Activated T-helper 17 cell treated with anti-CD3 and anti-CD28 coated beads, Interleukin-2, amount 50 U/mL, for 72 hours (primary cell): ENCODE measurements around the gene ZDHHC7. TPM values are rescaled to one million over a fixed set of nuclear protein-coding genes. Genes with fewer than 3 reads are reported as not detected.
A peak's percentile ranks its signal among the peaks of the same experiment; 100 is the strongest.

Source experiments
- ATAC-seq: fragments of 150-1000 bp; cut with Tn5 transposase; replicated peaks from 2 replicates; pipeline ENCODE4 v1.10.0; 2021; ENCODE audit warnings: mild to moderate bottlenecking, moderate library complexity
- H3K27ac Mint-ChIP-seq: one replicate; pipeline ENCODE4 v1.8.0; 2022; ENCODE audit warnings: mixed read lengths
- H3K27me3 Mint-ChIP-seq: one replicate; pipeline ENCODE4 v1.8.0; 2022; ENCODE audit warnings: mixed read lengths
- H3K36me3 Mint-ChIP-seq: one replicate; pipeline ENCODE4 v1.8.0; 2022; ENCODE audit warnings: low read depth, mild to moderate bottlenecking, mixed read lengths
- H3K4me1 Mint-ChIP-seq: one replicate; pipeline ENCODE4 v1.8.0; 2022; ENCODE audit warnings: mixed read lengths
- H3K4me3 Mint-ChIP-seq: one replicate; pipeline ENCODE4 v1.8.0; 2022; ENCODE audit warnings: mild to moderate bottlenecking, mixed read lengths
- H3K9me3 Mint-ChIP-seq: one replicate; pipeline ENCODE4 v1.8.0; 2022; ENCODE audit warnings: mixed read lengths
- total RNA-seq, 2 donors: library from RNA; stranded (reverse); gene quantifications; one replicate each; pipeline ENCODE4 v1.2.3, GENCODE V29; 2022

ZDHHC7 gene
- total RNA-seq, 2 donors from 2014 or later, result 25.2 to 32.9 TPM

DNA sequence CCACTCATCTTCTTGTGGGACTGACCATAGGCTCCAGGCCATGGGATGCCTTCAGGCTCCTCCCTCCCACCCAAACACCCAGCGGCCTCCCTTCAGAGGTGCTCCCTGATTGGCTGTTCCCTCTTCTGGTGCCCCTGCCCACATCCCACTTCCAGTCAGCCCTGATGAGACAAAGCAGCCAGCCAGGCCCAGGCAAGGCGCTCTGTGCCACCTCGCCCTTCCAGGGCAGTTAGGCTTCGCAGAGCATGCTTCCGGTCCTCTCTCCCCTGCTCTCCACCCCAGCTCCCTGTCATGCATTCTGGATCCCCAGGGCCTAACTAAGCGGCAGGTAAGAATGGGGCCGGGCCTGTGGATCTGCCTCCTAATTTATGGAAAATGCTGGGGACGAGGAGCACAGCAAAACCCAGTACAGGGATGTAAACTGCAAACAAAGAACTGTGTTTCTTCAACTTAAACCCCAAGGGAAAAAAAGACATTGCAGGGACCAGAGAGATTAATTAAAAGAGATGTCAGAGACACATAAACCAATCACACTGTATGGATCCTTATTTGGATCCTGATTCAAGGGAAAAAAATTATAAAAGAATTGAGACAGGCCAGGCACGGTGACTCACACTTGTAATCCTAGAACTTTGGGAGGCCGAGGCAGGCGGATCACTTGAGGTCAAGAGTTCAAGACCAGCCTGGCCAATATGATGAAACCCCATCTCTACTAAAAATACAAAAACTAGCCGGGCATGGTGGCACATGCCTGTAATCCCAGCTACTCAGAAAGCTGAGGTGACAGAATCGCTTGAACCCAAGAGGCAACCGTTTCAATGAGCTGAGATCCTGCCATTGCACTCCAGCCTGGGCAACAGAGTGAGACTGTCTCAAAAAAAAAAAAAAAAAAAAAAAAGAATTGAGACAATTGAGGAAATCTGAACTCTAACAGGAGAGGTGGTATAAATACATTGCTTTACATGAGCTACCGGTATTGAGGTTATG, 26.0 kb downstream of the ZDHHC7 start:
- H3K4me1 Mint-ChIP-seq, result peaks cover 27% of the 10 kb centered on the region
- H3K9me3 Mint-ChIP-seq, result no peaks in the 10 kb centered on the region
- no peak for ATAC-seq
- H3K36me3 Mint-ChIP-seq, result peaks cover 77% of the 10 kb centered on the region
- no peaks in the 10 kb centered on the region for H3K27me3 Mint-ChIP-seq
- peak overlapping the region; percentile 84 for H3K27ac Mint-ChIP-seq
- peak overlapping the region; percentile 57 for H3K4me3 Mint-ChIP-seq

DNA sequence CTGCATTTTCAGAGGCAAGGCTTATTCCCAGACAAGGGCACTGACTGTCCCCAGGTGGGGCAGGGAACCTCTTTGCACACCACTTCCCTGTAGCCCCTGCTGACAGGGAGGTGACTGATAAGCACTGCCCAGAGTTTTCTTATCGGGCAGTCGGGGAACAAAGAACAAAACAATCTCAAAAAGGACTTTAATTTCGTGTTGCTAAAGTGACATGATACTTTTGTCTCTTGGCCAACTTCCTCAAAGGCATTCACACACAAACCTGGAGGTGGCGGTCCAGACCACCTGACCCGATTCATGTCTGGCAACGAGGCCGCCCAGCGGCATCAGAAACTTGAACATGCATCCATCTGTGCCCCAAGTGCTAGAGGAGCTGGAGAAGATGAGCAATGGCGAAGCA, 28.9 kb downstream of the ZDHHC7 start:
- H3K27ac Mint-ChIP-seq, result peak overlapping the region; percentile 61
- H3K4me1 Mint-ChIP-seq, result peaks cover 25% of the 10 kb centered on the region
- no peak for ATAC-seq
- no peaks in the 10 kb centered on the region for H3K27me3 Mint-ChIP-seq
- H3K36me3 Mint-ChIP-seq, result peaks cover 78% of the 10 kb centered on the region
- no peaks in the 10 kb centered on the region for H3K9me3 Mint-ChIP-seq
- H3K4me3 Mint-ChIP-seq, result no peak overlapping the region

DNA sequence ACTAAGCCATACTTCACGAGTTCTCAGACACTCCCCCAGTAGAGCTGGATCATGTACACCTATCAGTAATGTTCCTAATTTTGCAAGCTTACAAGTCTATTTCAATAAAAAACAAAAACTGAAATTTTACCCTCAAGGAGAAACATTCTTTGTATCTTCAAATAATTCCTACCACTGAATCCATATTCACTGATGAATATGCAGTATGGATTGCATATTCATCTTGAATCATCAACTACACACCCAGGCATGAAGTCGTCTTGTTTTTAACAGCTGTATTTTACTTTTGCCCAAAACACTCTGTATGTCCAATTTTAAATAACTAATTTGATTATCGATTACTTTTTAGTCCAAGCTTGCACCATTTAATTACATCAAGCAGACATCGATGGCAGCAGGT, 31.8 kb downstream of the ZDHHC7 start:
- H3K4me3 Mint-ChIP-seq, result no peak overlapping the region
- no peaks in the 10 kb centered on the region for H3K9me3 Mint-ChIP-seq
- peaks cover 85% of the 10 kb centered on the region for H3K36me3 Mint-ChIP-seq
- peaks cover 4% of the 10 kb centered on the region for H3K4me1 Mint-ChIP-seq
- no peaks in the 10 kb centered on the region for H3K27me3 Mint-ChIP-seq
- ATAC-seq, result no peak
- H3K27ac Mint-ChIP-seq, result no peak overlapping the region

DNA sequence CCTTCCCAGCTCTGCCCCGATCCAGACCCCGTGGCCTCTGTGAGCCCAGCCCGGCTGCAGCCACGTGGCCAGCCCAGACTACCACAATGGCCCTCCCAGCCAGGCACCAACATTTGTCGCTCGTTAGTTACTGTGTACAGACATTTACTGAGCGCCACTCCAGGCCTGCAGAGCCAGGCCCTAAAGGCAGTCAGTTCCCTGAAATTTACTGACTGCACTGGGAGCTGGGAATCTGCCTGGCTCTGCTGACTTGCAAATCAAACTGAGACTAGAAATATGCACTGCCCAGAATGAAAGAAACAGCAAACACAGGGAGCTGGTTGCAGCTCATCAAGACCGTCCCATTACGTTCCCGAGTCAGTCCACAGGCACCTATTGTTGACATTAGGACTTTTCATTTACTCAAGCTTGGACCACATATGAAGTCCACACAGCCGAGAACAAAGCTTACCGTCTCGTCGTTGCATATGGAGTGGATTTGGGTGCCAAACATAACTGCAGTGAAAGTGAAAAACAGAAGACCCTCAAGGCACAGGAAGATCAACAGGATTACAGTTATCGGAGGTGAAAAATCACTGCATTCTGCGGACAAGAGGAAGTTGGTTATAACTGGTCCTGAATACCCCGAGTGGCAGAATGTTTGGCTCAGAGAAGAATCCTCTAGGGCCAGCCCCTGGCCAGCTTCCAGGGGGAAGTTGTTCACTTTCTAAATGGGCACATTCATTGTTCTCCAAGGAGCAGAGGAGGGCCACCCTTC, 34.5 kb downstream of the ZDHHC7 start:
- Mint-ChIP-seq H3K36me3 (peaks cover 82% of the 10 kb centered on the region), H3K4me1 (no peaks in the 10 kb centered on the region), H3K27ac (no peak overlapping the region), H3K27me3 (no peaks in the 10 kb centered on the region), H3K4me3 (no peak overlapping the region), H3K9me3 (no peaks in the 10 kb centered on the region)
- ATAC-seq, result no peak

DNA sequence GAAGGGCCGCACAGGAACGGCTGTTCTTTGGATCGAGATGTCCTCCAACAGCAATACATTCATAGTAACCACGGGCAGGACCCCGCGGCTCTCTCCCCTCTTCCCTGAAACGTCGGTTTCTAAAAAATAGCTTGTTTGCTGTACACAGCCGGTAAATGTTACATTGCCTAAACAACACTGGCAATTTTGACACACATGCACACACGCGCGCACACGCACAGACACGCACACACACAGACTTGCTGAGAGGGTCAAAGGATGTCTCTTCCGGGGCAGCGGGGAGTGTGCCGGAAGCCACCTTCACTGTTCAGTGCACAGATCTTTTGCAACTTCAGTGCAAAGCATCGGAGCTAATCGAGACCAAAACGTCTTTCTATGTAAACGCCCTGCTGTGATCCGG, 35.8 kb downstream of the ZDHHC7 start:
- Mint-ChIP-seq H3K9me3 (no peaks in the 10 kb centered on the region), H3K27ac (no peak overlapping the region), H3K4me3 (no peak overlapping the region), H3K27me3 (no peaks in the 10 kb centered on the region), H3K4me1 (peaks cover 3% of the 10 kb centered on the region), H3K36me3 (peaks cover 69% of the 10 kb centered on the region)
- no peak for ATAC-seq

DNA sequence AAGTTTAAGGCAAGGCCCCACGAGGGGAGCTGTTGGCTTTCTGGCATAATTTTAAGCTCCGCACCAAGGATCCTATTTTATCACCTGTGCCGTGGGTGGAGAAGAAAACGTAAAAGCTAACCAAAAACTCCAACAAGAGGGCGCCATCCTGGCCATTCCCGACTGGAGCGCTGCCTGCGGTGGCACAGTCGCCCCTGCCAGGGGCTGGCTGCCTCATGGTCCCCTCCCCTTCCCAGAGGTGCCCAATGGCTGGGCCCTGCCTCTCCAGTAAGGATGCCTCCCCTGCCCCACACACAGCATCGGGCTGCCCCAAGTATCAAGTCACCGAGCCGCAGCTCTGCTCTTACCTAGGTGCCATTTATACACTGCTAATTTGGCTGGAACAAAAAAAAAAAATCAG, 36.3 kb downstream of the ZDHHC7 start:
- Mint-ChIP-seq H3K27ac (no peak overlapping the region), H3K4me1 (peaks cover 6% of the 10 kb centered on the region), H3K36me3 (peaks cover 64% of the 10 kb centered on the region), H3K27me3 (no peaks in the 10 kb centered on the region), H3K4me3 (no peak overlapping the region), H3K9me3 (no peaks in the 10 kb centered on the region)
- no peak for ATAC-seq

DNA sequence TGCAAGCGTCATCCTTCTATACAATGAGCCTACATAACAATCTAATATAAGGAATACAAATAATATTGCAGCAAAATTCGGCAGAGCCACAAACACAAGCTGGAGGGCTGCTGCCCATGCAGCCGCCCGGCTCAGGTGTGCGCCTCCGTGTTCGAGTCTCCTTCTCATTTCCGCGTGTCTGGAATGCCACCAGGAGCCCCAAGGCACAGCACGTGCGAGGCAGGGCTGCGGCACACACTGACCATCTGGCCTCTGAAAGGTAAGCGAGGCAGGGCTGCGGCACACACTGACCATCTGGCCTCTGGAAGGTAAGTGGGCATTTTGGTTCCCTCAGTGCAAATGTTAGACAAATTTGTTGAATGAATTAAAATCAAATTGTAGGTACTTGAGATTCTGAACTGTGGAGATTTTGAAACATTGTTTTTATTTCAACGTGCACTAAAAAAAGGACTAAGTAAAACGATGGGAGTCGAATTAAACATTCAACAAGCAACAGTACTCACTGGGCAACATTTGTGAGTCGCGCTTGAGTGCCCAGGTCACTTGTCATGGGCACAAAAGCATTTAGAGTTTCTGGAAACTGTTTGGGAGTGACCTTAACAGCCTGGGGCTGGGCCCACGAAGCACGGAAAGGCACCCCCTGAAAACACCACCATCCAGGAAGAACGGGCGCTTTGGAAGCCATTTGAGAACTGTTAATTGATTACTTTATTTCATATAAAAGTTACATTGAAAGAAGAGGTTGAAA, 37.4 kb downstream of the ZDHHC7 start:
- Mint-ChIP-seq H3K4me1 (peaks cover 6% of the 10 kb centered on the region), H3K27me3 (no peaks in the 10 kb centered on the region), H3K36me3 (peaks cover 53% of the 10 kb centered on the region), H3K27ac (no peak overlapping the region), H3K4me3 (no peak overlapping the region), H3K9me3 (no peaks in the 10 kb centered on the region)
- ATAC-seq, result no peak

DNA sequence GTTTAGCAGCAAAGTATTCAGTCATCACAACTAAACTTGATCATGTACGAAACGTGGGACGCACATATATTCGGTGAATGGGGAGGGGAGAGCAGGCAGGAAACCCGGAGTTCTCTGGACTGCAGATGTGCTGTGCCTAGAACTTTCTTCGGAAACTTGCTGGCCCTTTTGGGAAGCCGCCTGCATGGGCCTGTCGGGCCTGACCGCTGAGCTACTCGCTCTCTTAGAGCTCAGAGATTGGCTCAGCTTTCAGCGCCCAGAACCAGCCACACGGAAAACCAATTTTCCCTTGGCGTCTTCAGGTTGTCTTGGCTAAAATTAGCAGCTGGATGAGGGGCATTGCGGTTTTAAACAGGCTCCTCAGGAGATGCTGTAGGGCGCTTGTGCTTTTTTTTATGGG, 38.1 kb downstream of the ZDHHC7 start:
- ATAC-seq, result no peak
- peaks cover 6% of the 10 kb centered on the region for H3K4me1 Mint-ChIP-seq
- H3K27ac Mint-ChIP-seq, result no peak overlapping the region
- H3K9me3 Mint-ChIP-seq, result no peaks in the 10 kb centered on the region
- no peaks in the 10 kb centered on the region for H3K27me3 Mint-ChIP-seq
- peaks cover 46% of the 10 kb centered on the region for H3K36me3 Mint-ChIP-seq
- H3K4me3 Mint-ChIP-seq, result no peak overlapping the region

DNA sequence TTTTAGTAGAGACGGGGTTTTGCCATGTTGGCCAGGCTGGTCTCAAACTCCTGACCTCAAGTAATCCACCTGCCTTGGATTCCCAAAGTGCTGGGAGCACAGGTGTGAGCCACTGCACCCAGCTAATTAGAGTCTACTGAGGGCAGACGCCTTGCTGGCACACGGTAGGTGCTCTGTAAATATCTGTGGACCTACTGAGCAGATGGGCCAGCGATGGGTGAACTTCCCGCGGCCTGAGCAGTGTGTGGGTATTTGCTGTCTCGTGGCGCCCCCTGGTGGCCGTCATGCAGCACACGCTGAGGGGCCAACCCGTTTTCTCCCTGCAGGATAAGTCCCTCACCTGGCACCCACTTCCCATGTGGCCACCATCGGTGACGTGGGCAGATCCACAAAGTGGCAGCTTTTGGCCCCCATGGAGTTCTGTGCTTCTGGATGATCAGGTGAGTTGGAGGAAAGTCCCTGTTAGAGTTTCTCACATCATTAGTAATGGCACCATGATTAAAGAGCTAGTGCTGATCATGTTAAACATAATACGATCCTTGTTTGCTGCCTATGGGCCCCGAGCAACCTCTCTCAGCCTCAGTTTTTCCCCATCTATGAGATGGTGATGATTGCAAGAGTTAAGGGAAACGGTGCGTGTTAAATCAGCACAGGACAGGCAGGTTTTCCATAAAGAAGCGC, 40.7 kb downstream of the ZDHHC7 start:
- no peak overlapping the region for H3K4me3 Mint-ChIP-seq
- no peak overlapping the region for H3K27ac Mint-ChIP-seq
- no peaks in the 10 kb centered on the region for H3K9me3 Mint-ChIP-seq
- H3K27me3 Mint-ChIP-seq, result no peaks in the 10 kb centered on the region
- ATAC-seq, result peak; percentile 99
- H3K36me3 Mint-ChIP-seq, result peaks cover 20% of the 10 kb centered on the region
- H3K4me1 Mint-ChIP-seq, result peaks cover 6% of the 10 kb centered on the region

DNA sequence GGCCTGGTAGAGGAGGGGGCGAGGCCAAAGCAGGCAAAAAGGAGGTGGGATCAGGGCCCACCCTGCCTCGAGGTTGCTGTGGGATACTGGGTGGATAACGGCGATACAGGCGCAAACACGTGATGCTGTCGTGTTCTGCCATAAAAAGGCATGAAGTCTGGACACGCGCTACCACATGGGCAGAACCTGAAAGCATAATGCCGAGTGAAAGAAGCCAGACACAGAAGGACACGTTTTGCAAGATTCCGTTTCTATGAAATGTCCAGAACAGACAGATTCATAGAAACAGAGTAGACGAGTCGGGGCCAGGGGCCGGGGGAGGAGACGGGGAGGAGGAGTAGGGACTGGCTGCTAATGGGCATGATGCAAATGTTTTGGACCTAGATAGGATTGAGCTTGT, 43.5 kb downstream of the ZDHHC7 start:
- no peaks in the 10 kb centered on the region for H3K9me3 Mint-ChIP-seq
- H3K4me3 Mint-ChIP-seq, result no peak overlapping the region
- no peaks in the 10 kb centered on the region for H3K27me3 Mint-ChIP-seq
- ATAC-seq, result no peak
- peaks cover 6% of the 10 kb centered on the region for H3K4me1 Mint-ChIP-seq
- no peaks in the 10 kb centered on the region for H3K36me3 Mint-ChIP-seq
- H3K27ac Mint-ChIP-seq, result no peak overlapping the region

DNA sequence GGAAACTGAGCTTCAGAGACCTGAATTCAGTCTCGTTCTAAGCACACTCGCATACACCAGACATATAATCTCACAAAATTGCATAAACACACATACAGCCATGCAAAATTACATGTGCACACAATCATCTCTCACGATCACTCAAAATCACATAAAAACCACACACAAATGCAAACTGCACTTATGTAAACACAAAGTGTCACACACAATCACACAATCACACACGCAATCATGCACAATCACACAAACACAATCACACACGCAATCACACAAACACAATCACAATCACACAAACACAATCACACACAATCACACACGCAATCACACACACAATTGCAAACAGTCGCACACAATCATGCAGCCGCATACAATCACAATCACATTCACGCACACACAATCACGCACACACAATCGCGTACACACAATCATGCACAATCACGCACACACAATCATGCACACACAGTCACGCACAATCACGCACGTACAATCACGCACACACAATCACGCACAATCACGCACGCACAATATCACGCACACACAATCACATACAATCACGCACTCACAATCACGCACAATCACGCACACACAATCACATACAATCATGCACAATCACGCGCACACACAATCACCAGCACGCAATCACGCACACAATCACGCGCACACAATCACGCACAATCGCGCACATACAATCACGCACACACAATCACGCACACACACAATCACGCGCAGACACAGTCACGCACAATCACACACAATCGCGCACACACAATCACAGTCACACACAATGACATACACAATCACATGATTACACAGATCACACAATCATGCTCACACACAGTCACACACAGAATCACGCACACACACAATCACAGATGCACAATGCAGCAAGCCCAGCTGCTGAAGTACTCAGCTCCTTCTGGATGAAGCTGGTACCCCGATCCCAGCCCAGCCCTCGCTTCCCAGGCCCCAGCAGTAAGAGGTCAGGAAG, 45.6 kb downstream of the ZDHHC7 start:
- no peak for ATAC-seq
- no peaks in the 10 kb centered on the region for H3K36me3 Mint-ChIP-seq
- no peak overlapping the region for H3K27ac Mint-ChIP-seq
- H3K27me3 Mint-ChIP-seq, result no peaks in the 10 kb centered on the region
- H3K9me3 Mint-ChIP-seq, result no peaks in the 10 kb centered on the region
- H3K4me3 Mint-ChIP-seq, result no peak overlapping the region
- H3K4me1 Mint-ChIP-seq, result peaks cover 5% of the 10 kb centered on the region

DNA sequence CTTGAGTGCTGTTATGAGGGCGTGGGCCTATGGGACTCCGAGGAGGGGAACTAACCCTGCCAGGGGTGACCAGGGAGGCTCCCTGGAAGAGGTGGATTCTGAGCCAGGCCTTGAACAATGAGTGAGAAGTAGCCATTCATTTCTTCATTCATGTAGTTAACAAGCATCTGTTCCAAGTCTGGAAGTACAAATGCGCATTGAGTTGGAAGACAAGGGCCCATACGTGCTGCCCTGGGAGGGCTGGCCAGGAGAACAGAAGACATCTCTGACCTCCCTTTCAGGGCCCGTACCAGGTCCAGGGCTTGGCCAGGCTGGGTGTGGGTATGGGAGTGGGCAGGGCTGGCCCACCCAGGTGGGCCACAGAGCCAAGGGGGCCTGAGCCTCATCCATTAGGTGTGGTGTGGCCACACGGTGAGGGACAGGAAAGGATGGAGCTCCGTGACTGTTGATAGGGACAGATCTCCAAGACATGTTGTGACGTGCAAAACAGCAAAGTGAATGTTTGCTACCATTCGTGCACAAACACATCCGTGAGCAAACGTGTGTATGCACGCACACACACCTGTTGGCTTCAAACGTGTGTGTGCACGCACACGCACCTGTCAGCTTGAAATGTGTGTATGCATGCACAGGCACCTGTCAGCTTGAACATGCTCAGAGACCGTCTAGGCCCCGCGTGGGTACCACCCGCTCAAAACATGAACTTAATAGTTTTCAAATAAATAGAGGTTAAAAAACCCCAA, 46.8 kb downstream of the ZDHHC7 start:
- Mint-ChIP-seq H3K4me3 (no peak overlapping the region), H3K4me1 (no peaks in the 10 kb centered on the region), H3K9me3 (no peaks in the 10 kb centered on the region), H3K27ac (no peak overlapping the region), H3K36me3 (no peaks in the 10 kb centered on the region), H3K27me3 (no peaks in the 10 kb centered on the region)
- no peak for ATAC-seq

DNA sequence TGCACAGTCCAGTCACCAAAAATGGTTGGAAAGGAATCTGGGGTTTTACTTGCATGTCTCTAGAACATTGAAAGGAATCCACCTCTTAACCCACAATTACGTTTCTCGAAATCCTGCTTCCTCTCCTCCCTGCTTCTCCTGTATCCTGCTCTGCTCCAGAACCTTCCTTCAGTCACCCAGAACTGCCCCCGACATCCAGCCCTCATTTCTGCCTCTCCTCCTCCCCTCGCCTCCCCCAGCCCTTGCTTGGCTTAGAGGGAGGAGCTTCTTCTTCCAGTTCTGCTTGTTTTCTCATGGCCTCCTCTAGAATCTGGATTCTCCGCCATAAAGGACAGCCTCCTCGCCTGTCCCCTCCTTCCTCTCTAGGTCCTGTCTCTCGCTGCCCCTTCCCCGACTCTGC, 48.3 kb downstream of the ZDHHC7 start:
- H3K27me3 Mint-ChIP-seq, result no peaks in the 10 kb centered on the region
- no peaks in the 10 kb centered on the region for H3K9me3 Mint-ChIP-seq
- no peak overlapping the region for H3K4me3 Mint-ChIP-seq
- H3K36me3 Mint-ChIP-seq, result no peaks in the 10 kb centered on the region
- H3K4me1 Mint-ChIP-seq, result no peaks in the 10 kb centered on the region
- no peak overlapping the region for H3K27ac Mint-ChIP-seq
- no peak for ATAC-seq
